Gastrocnemius medialis (tissue), 4 donors: ENCODE measurements around the gene SLC6A18.

Experiments used
- POLR2A ChIP-seq, 2 donors: fragments of 450-650 bp; IDR thresholded peaks; one replicate each; pipeline ENCODE4 v1.6.1; 2017; ENCODE audit warnings: antibody characterized with exemption in 2 of 2, mild to moderate bottlenecking in 2 of 2, moderate library complexity in 2 of 2
- TF ChIP-seq, protein P1 (sequence below), 5 experiments: fragments of 450-650 bp in 3 of 5; fragments of 200-600 bp in 2 of 5; sonication (generic) in 2 of 5; IDR thresholded peaks in 4 of 5; conservative IDR thresholded peaks in 1 of 5; 1 replicate in 4 of 5; 2 replicates in 1 of 5; pipeline ENCODE4 v1.5.1; 2016 to 2019; ENCODE audit warnings: antibody characterized with exemption in 5 of 5, mild to moderate bottlenecking in 3 of 5, moderate library complexity in 3 of 5

DNA sequence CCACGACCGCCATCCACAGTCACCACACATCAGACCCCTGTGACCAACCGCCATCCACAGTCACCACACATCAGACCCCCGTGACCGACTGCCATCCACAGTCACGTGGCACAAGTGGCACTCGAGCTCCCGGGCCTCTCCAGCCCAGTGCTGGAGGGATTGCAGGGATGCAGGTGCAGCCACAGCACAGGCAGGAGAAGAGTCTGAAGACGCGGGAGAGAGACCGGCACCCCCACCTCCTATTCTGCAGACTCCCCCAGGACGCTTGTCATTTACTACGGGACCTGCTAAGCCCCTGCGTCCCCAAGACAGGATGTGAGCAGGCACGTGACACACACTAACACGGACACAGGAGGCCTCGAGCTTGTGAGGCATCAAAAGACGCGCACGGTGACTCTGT lies 48.6 kb downstream of the SLC6A18 start:
- TF ChIP-seq, protein P1, sequence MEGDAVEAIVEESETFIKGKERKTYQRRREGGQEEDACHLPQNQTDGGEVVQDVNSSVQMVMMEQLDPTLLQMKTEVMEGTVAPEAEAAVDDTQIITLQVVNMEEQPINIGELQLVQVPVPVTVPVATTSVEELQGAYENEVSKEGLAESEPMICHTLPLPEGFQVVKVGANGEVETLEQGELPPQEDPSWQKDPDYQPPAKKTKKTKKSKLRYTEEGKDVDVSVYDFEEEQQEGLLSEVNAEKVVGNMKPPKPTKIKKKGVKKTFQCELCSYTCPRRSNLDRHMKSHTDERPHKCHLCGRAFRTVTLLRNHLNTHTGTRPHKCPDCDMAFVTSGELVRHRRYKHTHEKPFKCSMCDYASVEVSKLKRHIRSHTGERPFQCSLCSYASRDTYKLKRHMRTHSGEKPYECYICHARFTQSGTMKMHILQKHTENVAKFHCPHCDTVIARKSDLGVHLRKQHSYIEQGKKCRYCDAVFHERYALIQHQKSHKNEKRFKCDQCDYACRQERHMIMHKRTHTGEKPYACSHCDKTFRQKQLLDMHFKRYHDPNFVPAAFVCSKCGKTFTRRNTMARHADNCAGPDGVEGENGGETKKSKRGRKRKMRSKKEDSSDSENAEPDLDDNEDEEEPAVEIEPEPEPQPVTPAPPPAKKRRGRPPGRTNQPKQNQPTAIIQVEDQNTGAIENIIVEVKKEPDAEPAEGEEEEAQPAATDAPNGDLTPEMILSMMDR (IDR thresholded peaks at IDR 0.05 in 4 of 5, conservative IDR thresholded peaks at IDR 0.05 in 1 of 5): no peak
- TF ChIP-seq POLR2A (IDR thresholded peaks at IDR 0.05): no peak
